B cell (primary cell): ENCODE data around the gene HLA-G. TPM values are rescaled to one million over a fixed set of nuclear protein-coding genes. Genes with fewer than 3 reads are reported as not detected.

Experiments
- ATAC-seq: fragments of 200-7000 bp; cut with Tn5 transposase; one replicate; pipeline ENCODE4 v1.10.0; 2021; ENCODE audit warnings: low read depth, mild to moderate bottlenecking, moderate number of reproducible peaks, moderate library complexity
- CTCF ChIA-PET: fragments of 350-600 bp; sonication (Branson Sonifier 250); formaldehyde crosslinking; loops from one replicate; lab custom pipeline; 2021; ENCODE audit warnings: antibody characterized with exemption, inconsistent platforms; lab: Charles Lee
- POLR2A ChIA-PET: fragments of 350-600 bp; sonication (Branson Sonifier 250); formaldehyde crosslinking; loops from one replicate; lab custom pipeline; 2021; ENCODE audit warnings: antibody characterized with exemption; lab: Charles Lee
- DNase-seq: peaks from one replicate; pipeline ENCODE4 v3.0.0; 2013
- H2AFZ ChIP-seq: 2 replicates; pipeline ENCODE4 v1.6.1; 2012; ENCODE audit warnings: mild to moderate bottlenecking, low read depth, low read length; ENCODE audit not compliant: insufficient read depth, poor library complexity, severe bottlenecking
- H3K27ac ChIP-seq, 2 donors: 1 replicate in 1 of 2; 2 replicates in 1 of 2; pipeline ENCODE4 v1.5.1; 2012 to 2013; ENCODE audit warnings: low read length in 2 of 2, mild to moderate bottlenecking in 2 of 2, moderate library complexity in 1 of 2
- H3K27me3 ChIP-seq, 4 experiments: fragments of 200-600 bp in 1 of 4; sonication (generic) in 1 of 4; replicated peaks in 1 of 4; 1 replicate in 2 of 4; 2 replicates in 2 of 4; pipeline versions ENCODE4 v1.6.1 to v1.7.0; 2013 to 2016; ENCODE audit warnings: low read length in 3 of 4, mild to moderate bottlenecking in 2 of 4, mixed read lengths in 1 of 4, moderate library complexity in 1 of 4; ENCODE audit not compliant: insufficient read depth in 4 of 4, control insufficient read depth in 3 of 4; ENCODE audit errors: control extremely low read depth in 1 of 4
- H3K36me3 ChIP-seq, 2 experiments: replicated peaks in 1 of 2; 1 replicate in 1 of 2; 2 replicates in 1 of 2; pipeline versions ENCODE4 v1.6.1 to v1.7.1; 2013; ENCODE audit warnings: low read length in 1 of 2; ENCODE audit not compliant: insufficient read depth in 2 of 2, control insufficient read depth in 1 of 2; ENCODE audit errors: control extremely low read depth in 1 of 2, extremely low read depth in 1 of 2
- H3K4me1 ChIP-seq, 2 donors: fragments of 200-600 bp in 1 of 2; sonication (generic) in 1 of 2; 1 replicate in 1 of 2; 2 replicates in 1 of 2; pipeline versions ENCODE4 v1.5.1 to v1.6.1; 2013 to 2017; ENCODE audit warnings: low read length in 2 of 2; ENCODE audit not compliant: control insufficient read depth in 2 of 2, insufficient read depth in 2 of 2
- H3K4me2 ChIP-seq: replicated peaks from 2 replicates; pipeline ENCODE3; 2012; ENCODE audit warnings: mild to moderate bottlenecking, low read depth, low read length; ENCODE audit not compliant: poor library complexity, severe bottlenecking
- H3K4me3 ChIP-seq, 5 experiments: fragments of 200-600 bp in 1 of 5; sonication (generic) in 1 of 5; 1 replicate in 3 of 5; 2 replicates in 2 of 5; pipeline versions ENCODE4 v1.5.1 to v1.7.0; 2011 to 2016; ENCODE audit warnings: low read length in 4 of 5, mild to moderate bottlenecking in 4 of 5, low read depth in 2 of 5, control low read depth in 1 of 5, moderate library complexity in 1 of 5; ENCODE audit not compliant: insufficient read depth in 1 of 5; ENCODE audit errors: control extremely low read depth in 1 of 5, extremely low read depth in 1 of 5
- H3K79me2 ChIP-seq: fragments of 200-600 bp; sonication (generic); one replicate; pipeline ENCODE4 v1.6.0; 2016; ENCODE audit warnings: low read length; ENCODE audit not compliant: control insufficient read depth, insufficient read depth
- H3K9ac ChIP-seq: fragments of 200-600 bp; sonication (generic); 2 replicates; pipeline ENCODE4 v1.6.1; 2017; ENCODE audit warnings: mild to moderate bottlenecking, low read length, moderate library complexity
- H3K9me3 ChIP-seq, 3 donors: one replicate each; pipeline versions ENCODE4 v1.6.1 to v1.7.1; 2013; ENCODE audit warnings: low read length in 2 of 3; ENCODE audit not compliant: control insufficient read depth in 2 of 3, insufficient read depth in 1 of 3; ENCODE audit errors: control extremely low read depth in 1 of 3
- H4K20me1 ChIP-seq: 2 replicates; pipeline ENCODE4 v1.6.0; 2012; ENCODE audit warnings: mild to moderate bottlenecking, low read length; ENCODE audit not compliant: insufficient read depth, control insufficient read depth, poor library complexity, severe bottlenecking
- H3K27ac Mint-ChIP-seq: one replicate; pipeline ENCODE4 v1.8.0; 2021; ENCODE audit warnings: mixed read lengths
- H3K27me3 Mint-ChIP-seq: one replicate; pipeline ENCODE4 v1.8.0; 2021; ENCODE audit warnings: mixed read lengths
- H3K4me1 Mint-ChIP-seq: one replicate; pipeline ENCODE4 v1.8.0; 2021; ENCODE audit warnings: mixed read lengths
- H3K4me3 Mint-ChIP-seq: one replicate; pipeline ENCODE4 v1.8.0; 2021; ENCODE audit warnings: mixed read lengths
- H3K9me3 Mint-ChIP-seq: one replicate; pipeline ENCODE4 v1.8.0; 2022; ENCODE audit warnings: mixed read lengths; ENCODE audit not compliant: insufficient read depth
- CTCF ChIP-seq: fragments of 200-600 bp; IDR thresholded peaks from one replicate; pipeline ENCODE4 v1.8.0; 2022; ENCODE audit warnings: antibody characterized with exemption, mild to moderate bottlenecking
- EZH2 ChIP-seq: IDR thresholded peaks from 2 replicates; pipeline ENCODE4 v1.6.1; 2012; ENCODE audit warnings: borderline replicate concordance, low read depth, mild to moderate bottlenecking, moderate library complexity, low read length; ENCODE audit not compliant: insufficient read depth, poor library complexity, severe bottlenecking
- WGBS: methylation state at CpG from one replicate; pipeline ENCODE4 v1.1.5; 2013; ENCODE audit warnings: missing lambda C conversion rate; ENCODE audit not compliant: insufficient coverage; 5-methylcytosine and 5-hydroxymethylcytosine counted together
- intact Hi-C: fragments of 100-400 bp; cut with micrococcal nuclease; formaldehyde crosslinking; loops from one replicate; pipeline ENCODE4 v1.10.0; 2022
- polyA plus RNA-seq: library from polyadenylated mRNA; depleted of rRNA; stranded (reverse); fragments of >200 nt; gene quantifications from 2 replicates; pipeline ENCODE4 v1.2.3, GENCODE V29; 2012
- total RNA-seq, 2 donors: library from RNA; stranded (reverse); fragments of 120-200 nt in 1 of 2; gene quantifications; 1 replicate in 1 of 2; 2 replicates in 1 of 2; pipeline versions ENCODE4 v1.2.3 to v1.2.4, GENCODE V29; 2013 to 2022

Gene HLA-G
- total and polyA plus RNA-seq, 2 donors (not counting 1 experiment from before 2014, with no cell fraction given), result 1.2 to 8.8 TPM

GRCh38 chr6:29811377-29811776 is 16.2 kb upstream of the HLA-G start:
- no peaks in the 10 kb centered on the region for H3K4me1 Mint-ChIP-seq
- no peak for TF ChIP-seq EZH2
- no peak for TF ChIP-seq CTCF
- Histone ChIP-seq H3K9ac (no peak overlapping the region), H2AFZ (no peak overlapping the region), H3K9me3 (no peaks in the 10 kb centered on the region), H3K4me3 (no peak overlapping the region), H3K79me2 (no peaks in the 10 kb centered on the region), H3K27ac (no peak overlapping the region), H3K4me2 (no peak overlapping the region), H3K27me3 (peaks cover 0 to 10% (median 3%) of the 10 kb centered on the region in 4 experiments), H3K4me1 (no peaks in the 10 kb centered on the region), H4K20me1 (no peaks in the 10 kb centered on the region), H3K36me3 (no peaks in the 10 kb centered on the region)
- ChIA-PET POLR2A (no interaction called here), CTCF (no interaction called here)
- H3K27ac Mint-ChIP-seq, result no peak overlapping the region
- ATAC-seq, result no peak
- intact Hi-C loops, result no loop called here
- 100% methylated on average over 1 of the region's 1 CpG for WGBS
- H3K9me3 Mint-ChIP-seq, result no peaks in the 10 kb centered on the region
- no peak overlapping the region for H3K4me3 Mint-ChIP-seq
- DNase-seq, result no peak
- H3K27me3 Mint-ChIP-seq, result peaks cover 27% of the 10 kb centered on the region

DNA sequence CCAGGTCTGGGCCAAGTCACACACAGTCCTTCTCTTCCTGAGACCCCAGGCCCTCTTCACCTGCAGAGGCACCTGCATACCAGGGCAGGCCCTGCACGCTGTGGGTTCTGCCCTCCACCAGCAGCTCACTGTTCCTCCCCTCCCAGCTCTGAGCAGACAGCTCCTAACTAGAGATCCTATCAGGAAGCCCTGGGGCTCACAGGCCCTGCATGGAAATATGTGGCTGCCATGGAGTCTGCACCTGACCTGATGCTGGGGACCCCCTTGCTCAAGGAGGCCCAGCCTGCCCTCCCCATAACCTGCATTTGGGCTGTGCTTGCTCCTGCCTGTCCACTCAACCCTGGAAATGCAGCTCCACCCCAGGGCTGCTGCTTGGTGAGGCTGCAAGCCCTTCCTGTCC is 14.6 kb upstream of the HLA-G start:
- H3K9ac ChIP-seq, result no peak overlapping the region
- H2AFZ ChIP-seq, result no peak overlapping the region
- no peaks in the 10 kb centered on the region for H3K4me1 ChIP-seq
- no peaks in the 10 kb centered on the region for H3K36me3 ChIP-seq
- H3K79me2 ChIP-seq, result no peaks in the 10 kb centered on the region
- CTCF ChIA-PET, result no interaction called here
- intact Hi-C loops, result no loop called here
- no peak overlapping the region for H3K4me3 ChIP-seq
- POLR2A ChIA-PET, result no interaction called here
- no peaks in the 10 kb centered on the region for H3K9me3 ChIP-seq
- H3K27me3 Mint-ChIP-seq, result peaks cover 25% of the 10 kb centered on the region
- H4K20me1 ChIP-seq, result no peaks in the 10 kb centered on the region
- H3K27ac ChIP-seq, result no peak overlapping the region
- H3K4me1 Mint-ChIP-seq, result no peaks in the 10 kb centered on the region
- no peaks in the 10 kb centered on the region for H3K9me3 Mint-ChIP-seq
- no peak for DNase-seq
- no peak overlapping the region for H3K4me2 ChIP-seq
- 0% methylated on average over 1 of the region's 1 CpG for WGBS
- H3K27ac Mint-ChIP-seq, result no peak overlapping the region
- TF ChIP-seq CTCF (no peak), EZH2 (no peak)
- ATAC-seq, result no peak
- no peak overlapping the region for H3K4me3 Mint-ChIP-seq
- peaks cover 0 to 9% (median 2%) of the 10 kb centered on the region in 4 experiments for H3K27me3 ChIP-seq
